ENCODE measurements around the gene NLRC5. TPM values are rescaled to one million over a fixed set of nuclear protein-coding genes. Genes with fewer than 3 reads are reported as not detected.
"Not testable (repeated sequence)": the region's sequence is repeated elsewhere in the genome, so short reads cannot be mapped to it uniquely, and the experiment has no call there.

The NLRC5 gene
- total RNA-seq, 1 donor from 2014 or later = 368 TPM

GRCh38 chr16:56998861-56999260 lies 9.5 kb downstream of the NLRC5 start:
- intact Hi-C loops (cut with micrococcal nuclease) = no loop called here

- intact Hi-C loops (cut with micrococcal nuclease) = no loop called here
Observed at GRCh38 chr16:56999409-57000270, 10.3 kb downstream of the NLRC5 start.

GRCh38 chr16:57000271-57001025 lies 11.1 kb downstream of the NLRC5 start:
- intact Hi-C loops (cut with micrococcal nuclease) = no loop called here

DNA sequence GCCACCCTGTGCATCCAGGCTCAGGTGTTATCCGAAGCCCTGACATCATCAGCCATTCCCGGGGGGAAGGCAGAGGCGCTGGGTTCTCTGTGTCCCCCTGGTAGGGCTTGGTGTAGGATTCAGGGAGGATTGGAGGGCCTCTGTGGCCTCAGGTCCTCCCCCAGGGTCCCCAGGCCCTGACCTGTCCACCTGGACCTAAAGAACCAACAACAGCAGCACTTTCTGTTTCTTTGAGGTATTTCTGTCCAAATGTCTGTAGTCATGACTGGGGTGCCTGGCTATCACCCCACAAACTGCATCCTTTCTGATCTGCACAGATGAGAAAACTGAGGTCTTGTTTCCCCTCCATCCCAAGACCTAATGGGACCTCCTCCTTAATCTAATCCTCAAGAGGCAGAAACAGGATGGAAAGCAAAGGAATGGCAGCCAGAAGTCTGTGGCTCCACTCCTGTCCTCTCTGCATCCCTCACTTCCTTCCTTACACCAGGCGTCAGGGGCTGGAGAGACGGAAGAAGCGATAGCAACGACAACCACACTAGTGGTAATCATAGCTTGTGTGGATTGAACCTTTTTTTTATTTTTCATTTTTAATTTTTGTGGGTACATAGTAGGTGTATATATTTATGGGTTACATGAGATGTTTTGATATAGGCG lies 11.8 kb downstream of the NLRC5 start:
- intact Hi-C loops (cut with micrococcal nuclease) = no loop called here

- intact Hi-C loops (cut with micrococcal nuclease) = no loop called here
Observed at GRCh38 chr16:57003439-57004386, 14.4 kb downstream of the NLRC5 start.

DNA sequence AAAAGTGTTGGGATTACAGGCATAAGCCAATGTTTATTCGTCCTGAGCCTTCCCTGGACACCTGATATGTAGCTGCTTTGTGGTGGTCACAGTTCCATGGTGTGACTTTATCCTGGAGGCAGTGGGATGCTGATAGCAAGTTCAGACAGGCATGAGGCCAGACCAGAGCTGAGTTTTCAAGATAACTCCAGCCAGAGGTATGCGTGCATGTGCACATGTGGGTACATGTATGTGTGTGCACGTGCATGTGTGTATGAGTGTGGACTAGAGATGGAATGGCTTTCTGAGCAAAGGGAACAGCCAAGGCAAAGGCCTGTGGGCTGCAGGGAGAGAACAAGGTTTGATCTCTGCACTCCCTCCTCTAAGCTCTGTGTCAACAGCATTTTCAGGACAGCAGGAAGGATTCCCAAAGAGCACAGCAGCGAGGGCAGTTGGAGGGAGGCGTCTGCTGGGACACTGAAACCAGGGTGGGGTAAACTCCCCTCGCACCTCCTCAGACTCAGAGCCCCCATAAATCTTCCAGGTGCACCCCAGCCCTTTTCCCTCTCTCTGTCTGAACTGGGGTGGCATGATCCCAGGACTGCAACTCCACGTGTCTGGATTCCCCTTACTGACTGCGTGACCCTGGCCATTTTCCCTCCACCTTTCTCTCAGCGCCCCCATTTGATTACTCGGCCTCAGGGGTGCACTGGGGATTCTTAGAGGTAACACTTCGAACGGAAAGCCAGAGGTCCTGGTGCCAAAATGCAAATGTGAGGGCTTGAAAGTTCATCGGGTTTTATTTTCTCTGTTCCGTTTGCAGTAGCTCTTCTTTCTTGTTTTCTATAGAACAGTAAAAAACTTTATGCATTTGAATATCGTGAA lies 15.3 kb downstream of the NLRC5 start:
- intact Hi-C loops (cut with micrococcal nuclease) = no loop called here

DNA sequence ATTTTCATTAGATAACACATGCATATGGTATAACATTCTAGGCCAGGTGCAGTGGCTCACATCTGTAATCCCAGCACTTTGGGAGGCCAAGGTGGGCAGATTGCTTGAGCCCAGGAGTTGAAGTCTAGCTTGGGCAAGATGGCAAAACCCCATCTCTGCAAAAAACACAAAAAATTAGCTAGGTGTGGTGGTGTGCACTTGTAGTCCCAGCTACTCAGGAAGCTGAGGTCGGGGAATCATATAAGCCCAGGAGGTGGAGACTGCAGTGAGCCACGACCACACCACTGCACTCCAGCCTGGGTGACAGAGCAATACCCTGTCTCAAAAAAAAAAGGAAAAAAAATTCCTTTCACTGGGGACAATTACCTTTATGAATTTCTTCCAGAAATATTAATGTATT lies 16.2 kb downstream of the NLRC5 start:
- intact Hi-C loops (cut with micrococcal nuclease) = not testable (repeated sequence)

DNA sequence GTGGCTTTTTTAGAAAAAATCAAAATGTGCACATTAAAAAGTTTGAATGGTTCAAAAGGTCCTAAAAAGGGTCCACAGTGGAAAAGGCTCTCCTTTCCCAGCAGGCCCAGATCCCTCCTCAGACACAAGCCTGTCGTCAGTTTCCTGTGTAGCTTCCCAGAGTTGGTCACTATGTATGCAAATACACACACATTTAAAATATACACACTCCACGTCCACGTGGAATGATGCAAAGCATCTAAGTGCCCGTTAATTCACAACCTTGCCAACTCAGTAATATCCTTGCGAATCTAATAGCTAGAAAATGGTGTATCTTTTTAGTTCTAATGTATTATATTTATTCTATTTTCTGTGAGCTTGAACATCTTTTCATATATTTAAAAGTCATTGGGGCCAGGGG lies 17.7 kb downstream of the NLRC5 start:
- intact Hi-C loops (cut with micrococcal nuclease) = no loop called here

GRCh38 chr16:57007530-57007929 lies 18.2 kb downstream of the NLRC5 start:
- intact Hi-C loops (cut with micrococcal nuclease) = no loop called here

GRCh38 chr16:57008440-57008839 lies 19.1 kb downstream of the NLRC5 start:
- intact Hi-C loops (cut with micrococcal nuclease) = loop anchor here (1.0 kb wide), 1 partner anchor 74 kb away; no protein-coding TSS in a partner anchor

DNA sequence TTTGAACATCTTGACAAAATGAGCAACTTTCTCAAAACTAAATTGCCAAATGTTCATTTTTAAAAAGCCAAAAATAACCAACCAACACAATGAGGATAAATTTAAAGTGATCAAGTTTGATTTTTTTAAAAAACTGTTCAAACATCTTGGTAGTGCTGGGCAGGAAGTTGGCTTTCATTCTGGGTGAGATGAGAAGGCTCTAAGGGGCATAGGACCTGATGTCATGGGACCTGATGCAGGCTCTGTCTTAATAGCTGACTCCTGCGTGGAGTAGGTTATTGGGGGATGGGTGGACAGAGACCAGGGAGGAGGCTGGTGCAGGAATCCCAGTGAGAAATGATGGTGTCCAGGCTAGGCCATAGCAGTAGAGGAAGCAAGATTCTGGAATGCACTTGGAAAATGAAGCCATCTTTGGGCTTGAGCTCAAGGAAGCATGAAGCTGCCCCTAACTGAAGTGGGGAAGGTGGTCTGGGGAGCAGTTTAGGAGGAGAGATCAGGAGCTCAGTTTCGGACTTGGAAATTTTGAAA lies 20.4 kb downstream of the NLRC5 start:
- intact Hi-C loops (cut with micrococcal nuclease) = no loop called here

DNA sequence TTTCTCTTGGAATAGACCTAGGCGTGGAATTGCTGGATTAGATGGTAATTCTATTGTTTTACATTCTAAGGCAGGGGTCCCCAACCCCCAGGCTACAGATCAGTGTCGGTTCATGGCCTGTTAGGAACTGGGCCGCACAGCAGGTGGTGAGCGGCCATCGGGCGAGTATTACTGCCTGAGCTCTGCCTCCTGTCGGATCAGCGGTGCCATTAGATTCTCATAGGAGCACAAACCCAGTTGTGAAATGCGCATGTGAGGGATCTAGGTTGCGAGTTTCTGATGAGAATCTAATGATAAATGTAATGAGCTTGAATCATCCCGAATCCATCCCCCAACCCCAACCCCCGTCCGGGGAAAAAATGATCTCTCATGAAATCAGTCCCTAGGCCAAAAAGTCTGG lies 23.0 kb downstream of the NLRC5 start:
- intact Hi-C loops (cut with micrococcal nuclease) = no loop called here

GRCh38 chr16:57013229-57013628 lies 23.9 kb downstream of the NLRC5 start:
- intact Hi-C loops (cut with micrococcal nuclease) = no loop called here

GRCh38 chr16:57013902-57014301 lies 24.5 kb downstream of the NLRC5 start:
- intact Hi-C loops (cut with micrococcal nuclease) = loop anchor here (1.0 kb wide), 2 partner anchors 25 to 27 kb away; partner anchors contain the start of gene NLRC5

DNA sequence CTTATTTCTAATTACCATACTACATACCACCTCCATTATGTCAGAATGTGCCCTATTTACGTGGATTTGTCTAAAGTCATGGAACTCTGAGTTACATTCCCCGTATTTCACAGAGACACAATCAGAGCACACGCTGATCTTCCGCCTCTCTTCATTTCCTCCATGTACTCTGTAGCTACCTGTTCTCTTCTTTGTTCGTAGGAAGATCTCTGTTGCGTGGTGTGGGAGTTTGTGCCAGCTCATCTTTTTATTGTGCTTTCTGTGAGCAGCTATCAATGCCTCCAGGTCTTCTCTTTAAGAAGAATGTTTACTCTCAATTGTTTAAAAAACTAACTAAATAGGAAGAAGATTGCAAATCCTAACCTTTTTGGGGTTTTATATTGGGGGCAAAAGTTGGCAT lies 26.9 kb downstream of the NLRC5 start:
- intact Hi-C loops (cut with micrococcal nuclease) = no loop called here

DNA sequence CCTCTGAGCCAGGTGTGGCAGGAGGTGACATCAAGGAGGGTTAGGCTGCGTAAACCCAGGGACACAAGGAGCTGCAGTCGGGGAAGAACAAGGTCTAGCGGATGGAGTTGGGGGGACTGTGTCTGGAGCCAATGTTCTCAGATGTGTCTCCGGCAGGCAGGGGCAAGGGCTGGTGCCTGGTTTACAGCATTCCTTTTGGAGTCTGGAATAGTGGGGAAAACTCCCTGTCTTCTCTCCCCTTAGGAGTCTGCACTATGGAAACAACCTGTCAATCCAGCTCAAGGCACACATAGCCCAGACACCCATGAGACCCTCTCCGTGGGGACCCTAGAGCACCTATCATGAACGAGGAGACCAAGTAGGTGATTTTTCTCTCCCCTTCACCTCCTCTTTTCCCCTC lies 27.5 kb downstream of the NLRC5 start:
- intact Hi-C loops (cut with micrococcal nuclease) = no loop called here

GRCh38 chr16:57017251-57017650 lies 27.9 kb downstream of the NLRC5 start:
- intact Hi-C loops (cut with micrococcal nuclease) = no loop called here

DNA sequence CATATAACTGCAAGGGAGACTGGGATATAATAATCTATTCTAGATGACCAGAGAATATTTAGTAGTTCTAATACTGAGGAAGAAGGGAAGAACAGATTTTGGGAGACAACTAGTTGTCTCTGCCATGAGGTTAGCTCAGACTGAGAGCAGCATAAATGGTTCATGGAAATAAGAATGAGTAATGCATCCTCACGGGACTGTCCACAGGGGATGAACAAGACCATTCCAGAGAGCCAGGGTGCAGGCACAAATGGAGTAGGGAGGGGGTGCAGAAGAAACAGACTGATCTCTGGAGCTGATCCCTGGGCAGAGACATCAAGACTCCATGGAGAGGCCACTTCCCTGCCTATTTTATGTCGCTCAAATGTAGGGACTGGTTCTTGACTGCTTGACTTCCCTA lies 30.4 kb downstream of the NLRC5 start:
- intact Hi-C loops (cut with micrococcal nuclease) = no loop called here

DNA sequence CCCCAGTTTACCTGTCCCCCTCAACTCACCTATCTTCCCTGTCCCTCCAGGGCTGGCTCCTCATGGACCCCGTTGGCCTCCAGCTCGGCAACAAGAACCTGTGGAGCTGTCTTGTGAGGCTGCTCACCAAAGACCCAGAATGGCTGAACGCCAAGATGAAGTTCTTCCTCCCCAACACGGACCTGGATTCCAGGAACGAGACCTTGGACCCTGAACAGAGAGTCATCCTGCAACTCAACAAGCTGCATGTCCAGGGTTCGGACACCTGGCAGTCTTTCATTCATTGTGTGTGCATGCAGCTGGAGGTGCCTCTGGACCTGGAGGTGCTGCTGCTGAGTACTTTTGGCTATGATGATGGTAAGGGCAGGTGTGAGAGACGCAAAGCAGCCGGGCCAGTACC lies 31.3 kb downstream of the NLRC5 start:
- intact Hi-C loops (cut with micrococcal nuclease) = no loop called here

- intact Hi-C loops (cut with micrococcal nuclease) = no loop called here
Observed at GRCh38 chr16:57021757-57022156, 32.4 kb downstream of the NLRC5 start.

Measured in T-helper 2 cell treated with Interferon-gamma antibody and Interleukin-4, amounts not matched to agents 100 ng/mL and 5 ng/mL, for 36 hours (primary cell).